ENCODE results near the gene KYAT1.
A peak's percentile ranks its signal among the peaks of the same experiment; 100 is the strongest.

KYAT1 gene

DNA sequence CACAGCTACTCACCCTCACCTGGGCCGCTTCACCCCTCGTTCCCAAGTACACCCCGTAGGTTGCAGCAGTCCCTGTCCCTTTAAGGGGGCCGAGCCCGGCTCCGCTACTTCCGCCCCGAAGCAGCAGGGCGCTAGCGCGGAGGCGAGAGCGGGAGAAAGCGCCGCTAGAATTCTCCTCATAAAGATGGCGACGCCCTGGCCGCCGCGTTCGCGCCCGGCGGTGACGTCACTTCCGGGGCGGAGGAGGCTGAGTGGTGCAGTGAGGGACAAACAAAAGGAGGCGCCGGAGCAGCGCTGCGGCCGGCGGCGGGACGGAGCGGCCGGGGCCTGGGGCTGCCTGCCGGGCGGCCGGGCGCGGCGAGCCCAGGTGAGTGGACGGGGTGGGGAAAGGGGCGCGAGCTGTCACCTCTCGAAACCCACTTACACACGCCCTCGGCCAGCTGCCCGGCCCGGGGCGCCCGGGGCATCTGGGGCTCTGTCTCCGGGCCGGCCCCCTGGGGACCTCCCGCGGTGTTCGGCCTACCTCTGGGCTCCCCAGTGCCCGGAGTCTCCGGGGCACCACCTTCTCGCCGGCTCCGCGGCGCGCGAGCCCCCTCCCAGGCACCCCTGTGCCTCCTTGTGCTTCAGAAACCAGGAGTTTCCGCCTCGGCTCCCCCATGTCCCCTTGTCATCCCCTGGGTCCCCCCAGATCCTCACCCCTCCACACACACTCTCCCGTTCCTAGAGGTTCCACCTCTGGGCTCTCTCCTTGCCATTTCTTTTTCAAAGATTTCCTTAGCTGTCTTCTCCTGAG is at the start of gene KYAT1, which contains the start of gene LRRC8A:
Gene KYAT1, minus strand, starts transcription at position 67 of the 793 bp plus-strand sequence. CDS start 36,545 bp downstream, outside the sequence.
Gene LRRC8A, plus strand, starts transcription at position 250 of the 793 bp plus-strand sequence. CDS start 25,032 bp downstream, outside the sequence.
- DNase-seq: peak; percentile 84

DNA sequence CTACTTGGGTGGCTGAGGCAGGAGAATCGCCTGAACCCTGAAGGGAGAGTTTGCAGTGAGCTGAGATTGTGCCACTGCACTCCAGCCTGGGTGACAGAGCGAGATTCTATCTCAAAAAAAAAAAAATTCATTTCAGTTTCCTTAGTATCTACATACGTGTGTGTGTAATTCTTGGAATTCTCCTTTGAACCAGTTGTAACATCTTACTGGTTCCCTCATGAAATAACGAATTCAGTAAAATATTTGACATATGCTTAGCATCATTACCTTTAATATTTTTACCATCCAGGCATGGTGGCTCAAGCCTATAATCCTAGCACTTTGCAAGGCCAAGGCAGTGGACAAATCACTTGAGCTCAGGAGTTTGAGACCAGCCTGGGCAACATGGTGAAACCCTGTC is 47.8 kb upstream of the KYAT1 start:
- no peak for DNase-seq

DNA sequence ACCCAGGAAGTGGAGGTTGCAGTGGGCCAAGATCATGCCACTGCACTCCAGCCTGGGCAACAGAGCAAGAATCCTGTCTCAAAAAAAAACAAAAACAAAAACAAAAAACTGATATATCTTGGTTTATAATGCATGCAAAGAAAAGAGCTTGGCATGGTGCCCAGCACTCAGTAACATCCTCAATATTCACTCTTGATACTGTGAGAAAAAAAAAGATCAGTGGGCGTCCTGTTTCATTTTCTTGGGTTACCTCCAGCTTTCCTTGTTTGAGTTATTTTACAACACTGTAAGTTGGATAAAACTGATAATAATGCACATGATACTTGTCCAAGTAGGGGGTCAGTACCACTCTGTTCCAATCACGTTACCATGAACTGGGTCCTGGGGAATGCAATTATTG is 46.9 kb upstream of the KYAT1 start:
- DNase-seq: no peak

DNA sequence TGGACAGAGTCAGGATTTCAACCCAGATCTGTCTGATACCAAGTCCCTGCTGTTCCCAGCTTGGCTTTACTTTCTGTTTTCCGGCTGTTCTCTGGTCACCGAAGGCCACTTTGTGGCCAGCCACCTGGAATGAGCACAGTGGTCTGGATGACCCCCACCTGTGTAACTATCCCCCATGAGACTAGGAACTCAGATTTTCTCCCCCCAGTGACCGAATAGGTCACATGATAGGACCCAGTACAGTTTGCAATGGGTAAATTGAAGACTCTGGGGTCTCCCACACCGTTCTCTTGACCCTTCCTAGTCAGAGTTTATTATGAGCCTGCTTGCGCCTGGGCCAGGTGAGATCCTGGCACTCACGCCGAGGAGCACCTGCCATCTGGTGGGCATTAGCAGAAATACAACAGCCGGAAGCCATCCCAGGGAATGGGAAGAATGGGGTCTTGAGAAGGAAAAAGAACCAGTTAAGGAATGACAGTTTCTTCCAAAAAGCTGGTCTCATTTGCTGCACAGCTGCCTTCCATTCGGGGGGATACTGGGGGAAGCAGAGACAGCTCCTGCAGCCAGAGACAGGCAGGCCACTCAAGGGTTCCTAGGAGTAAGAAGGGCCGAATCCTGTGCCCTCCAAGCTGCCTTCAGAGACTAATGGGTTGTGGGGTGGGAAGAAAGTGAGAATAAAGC is 46.1 kb upstream of the KYAT1 start:
- no peak for DNase-seq

DNA sequence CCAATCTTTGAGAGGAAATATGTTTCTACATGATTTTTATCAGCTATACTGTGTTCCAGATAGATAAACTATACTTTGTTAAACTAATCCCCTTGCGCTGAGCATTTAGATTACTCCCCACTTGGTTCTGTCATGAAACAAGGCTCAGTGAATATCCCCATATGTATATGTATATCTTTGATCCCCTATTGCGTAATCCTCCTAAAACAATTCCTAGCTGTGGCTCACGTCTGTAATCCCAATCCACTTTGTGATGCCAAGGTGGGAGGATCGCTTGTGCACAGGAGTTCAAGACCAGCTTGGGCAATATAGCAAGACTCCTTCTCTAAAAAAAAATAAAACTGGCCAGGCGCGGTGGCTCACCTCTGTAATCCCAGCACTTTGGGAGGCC is 41.7 kb upstream of the KYAT1 start:
- no peak for DNase-seq

DNA sequence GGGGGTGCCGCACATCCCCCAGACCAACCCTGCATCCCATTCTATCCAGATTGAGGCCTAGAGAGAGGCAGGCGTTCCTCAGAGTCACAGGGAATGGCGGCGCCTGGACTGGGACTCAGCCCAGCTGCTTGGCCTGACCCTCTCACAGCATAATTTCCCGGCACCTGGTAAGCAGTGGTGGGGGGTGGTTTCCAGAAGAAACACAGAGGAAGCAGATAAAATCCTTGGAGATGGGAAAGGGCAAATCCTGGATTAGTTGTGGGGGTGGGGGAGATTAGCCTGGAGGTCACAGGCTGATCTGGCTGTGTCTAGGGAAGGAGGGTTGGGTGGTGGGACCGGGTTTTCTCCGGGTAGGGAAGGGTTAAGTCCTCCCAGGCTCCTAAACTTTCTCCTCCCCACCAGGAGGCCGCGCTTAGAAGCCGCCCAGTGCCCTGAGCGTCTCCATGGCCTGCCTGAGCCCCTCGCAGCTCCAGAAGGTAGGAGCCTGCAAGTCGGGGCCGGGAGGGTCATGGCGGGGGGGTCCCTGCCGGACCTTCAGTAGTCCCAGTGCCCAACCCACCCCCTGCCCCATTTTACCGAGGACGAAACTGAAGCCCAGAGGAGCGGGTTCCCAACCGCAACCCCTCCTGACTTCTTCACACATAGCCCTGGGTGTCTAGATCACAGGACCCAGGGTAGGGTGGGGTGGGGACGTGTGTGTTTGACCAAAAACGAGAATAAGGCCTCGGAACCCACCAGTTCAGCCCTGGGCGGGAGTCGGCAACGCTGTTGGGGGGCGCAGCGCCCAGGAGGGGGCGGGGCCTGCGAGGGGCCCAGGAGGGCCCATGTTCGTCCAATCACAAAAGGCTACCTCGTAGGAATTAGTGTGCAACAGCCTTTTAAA is 40.4 kb upstream of the KYAT1 start:
- no peak for DNase-seq

DNA sequence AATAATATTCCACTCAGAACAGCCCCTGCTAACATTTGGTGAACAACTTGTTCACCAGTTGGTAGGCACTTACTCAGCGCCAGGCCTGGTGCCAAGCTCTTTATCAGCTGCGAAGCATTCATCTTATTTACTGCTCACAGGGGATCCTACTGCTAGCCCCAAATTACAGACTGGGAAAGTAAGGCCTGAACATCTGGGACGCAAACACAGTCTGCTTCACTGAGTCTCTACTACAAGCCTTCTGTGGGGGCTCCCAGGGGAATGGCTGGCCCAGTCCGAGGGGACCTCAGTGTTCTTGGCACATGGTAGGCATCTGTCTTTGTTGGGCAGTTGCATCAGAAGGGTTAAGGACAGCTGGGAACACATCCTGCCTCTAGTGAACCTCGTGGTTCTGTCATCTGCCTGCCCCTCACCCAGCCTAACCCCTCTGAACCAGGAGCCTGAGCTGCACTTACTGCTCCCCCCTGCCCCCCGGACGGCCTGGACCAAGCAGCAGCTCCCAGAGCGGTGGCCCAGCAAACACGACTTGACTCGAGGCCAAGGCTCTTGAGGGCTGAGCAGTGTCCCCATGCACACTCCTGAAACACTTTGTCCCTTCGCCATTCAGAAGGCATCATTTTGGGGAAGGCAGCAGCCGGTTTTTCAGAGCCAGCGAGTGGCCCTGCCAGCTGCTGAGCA is 38.8 kb upstream of the KYAT1 start, which contains the start of gene PHYHD1:
Gene PHYHD1, plus strand, starts transcription at position 602 of the 678 bp plus-strand sequence. CDS start 1,342 bp downstream, outside the sequence.
- no peak for DNase-seq

DNA sequence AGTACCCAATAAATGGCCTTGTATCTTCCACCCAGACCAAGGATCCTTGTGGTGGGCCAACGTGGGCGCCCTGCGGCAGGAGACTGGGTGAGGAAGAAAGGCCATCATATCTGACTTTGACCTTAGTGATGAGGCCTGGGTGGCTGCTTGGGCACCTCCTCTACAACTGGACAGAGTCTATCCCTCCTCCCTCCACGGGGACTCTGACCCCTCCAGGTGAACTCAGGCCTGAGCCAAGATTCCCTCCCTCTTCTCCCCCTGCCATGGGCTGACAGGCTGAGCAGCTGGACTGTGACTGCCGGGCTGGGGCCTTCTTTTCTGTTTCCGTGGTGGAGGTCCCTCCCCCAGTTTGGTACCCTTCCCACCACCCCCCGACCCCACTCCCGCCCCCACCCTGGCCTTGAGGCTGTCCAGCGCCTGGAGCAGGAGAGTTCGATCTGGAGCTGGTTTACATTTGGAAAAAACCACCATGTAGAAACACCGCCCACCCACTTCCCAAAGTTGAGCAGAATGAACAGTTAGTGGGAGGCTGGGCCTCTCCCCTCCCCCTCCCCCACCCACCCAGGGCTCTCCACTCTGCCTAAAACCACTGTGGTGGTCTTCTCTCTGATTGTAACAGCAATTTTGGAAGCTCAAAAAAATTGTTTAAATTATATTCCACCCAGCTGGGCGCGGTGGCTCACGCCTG is 37.8 kb upstream of the KYAT1 start:
- DNase-seq: no peak

DNA sequence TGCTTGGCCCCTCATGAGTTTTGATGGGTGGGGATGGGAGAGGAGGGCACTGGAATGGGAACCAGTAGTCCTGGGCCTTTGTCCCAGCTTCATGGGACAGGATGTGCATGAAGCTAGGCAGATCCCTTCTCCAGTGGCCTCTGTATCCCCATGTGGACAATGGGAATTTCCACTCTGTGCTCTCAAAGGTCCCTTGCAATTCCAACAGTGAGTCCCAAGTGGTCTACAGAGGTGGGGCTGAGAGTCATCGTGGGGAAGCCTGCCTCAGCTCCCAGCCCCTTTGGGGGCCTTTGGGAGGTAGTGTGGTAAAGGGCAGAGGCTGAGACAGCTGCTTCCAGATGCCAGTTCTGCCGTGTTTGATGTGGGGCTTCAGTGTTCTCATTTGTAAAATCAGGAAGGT is 37.2 kb upstream of the KYAT1 start:
- DNase-seq: no peak

DNA sequence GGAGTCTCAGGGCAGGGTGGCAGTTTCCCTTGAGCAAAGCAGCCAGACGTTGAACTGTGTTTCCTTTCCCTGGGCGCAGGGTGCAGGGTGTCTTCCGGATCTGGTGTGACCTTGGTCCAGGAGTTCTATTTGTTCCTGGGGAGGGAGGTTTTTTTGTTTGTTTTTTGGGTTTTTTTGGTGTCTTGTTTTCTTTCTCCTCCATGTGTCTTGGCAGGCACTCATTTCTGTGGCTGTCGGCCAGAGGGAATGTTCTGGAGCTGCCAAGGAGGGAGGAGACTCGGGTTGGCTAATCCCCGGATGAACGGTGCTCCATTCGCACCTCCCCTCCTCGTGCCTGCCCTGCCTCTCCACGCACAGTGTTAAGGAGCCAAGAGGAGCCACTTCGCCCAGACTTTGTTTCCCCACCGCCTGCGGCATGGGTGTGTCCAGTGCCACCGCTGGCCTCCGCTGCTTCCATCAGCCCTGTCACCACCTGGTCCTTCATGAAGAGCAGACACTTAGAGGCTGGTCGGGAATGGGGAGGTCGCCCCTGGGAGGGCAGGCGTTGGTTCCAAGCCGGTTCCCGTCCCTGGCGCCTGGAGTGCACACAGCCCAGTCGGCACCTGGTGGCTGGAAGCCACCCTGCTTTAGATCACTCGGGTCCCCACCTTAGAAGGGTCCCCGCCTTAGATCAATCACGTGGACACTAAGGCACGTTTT is 35.5 kb upstream of the KYAT1 start:
- DNase-seq: no peak

DNA sequence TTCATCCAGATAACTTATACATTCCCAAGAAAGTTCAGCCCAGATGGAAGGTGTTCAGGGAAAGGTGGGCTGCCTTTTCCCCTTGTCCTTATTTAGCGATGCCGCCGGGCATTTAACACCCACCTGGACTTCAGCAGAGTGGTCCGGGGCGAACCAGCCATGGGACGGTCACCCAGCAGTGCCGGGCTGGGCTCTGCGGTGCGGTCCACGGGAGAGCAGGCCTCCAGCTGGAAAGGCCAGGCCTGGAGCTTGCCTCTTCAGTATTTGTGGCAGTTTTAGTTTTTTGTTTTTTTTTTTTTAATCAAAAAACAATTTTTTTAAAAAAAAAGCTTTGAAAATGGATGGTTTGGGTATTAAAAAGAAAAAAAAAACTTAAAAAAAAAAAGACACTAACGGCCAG is 35.0 kb upstream of the KYAT1 start:
- DNase-seq: no peak

DNA sequence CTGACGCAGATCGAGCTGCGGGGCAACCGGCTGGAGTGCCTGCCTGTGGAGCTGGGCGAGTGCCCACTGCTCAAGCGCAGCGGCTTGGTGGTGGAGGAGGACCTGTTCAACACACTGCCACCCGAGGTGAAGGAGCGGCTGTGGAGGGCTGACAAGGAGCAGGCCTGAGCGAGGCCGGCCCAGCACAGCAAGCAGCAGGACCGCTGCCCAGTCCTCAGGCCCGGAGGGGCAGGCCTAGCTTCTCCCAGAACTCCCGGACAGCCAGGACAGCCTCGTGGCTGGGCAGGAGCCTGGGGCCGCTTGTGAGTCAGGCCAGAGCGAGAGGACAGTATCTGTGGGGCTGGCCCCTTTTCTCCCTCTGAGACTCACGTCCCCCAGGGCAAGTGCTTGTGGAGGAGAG is 34.5 kb upstream of the KYAT1 start:
- no peak for DNase-seq

DNA sequence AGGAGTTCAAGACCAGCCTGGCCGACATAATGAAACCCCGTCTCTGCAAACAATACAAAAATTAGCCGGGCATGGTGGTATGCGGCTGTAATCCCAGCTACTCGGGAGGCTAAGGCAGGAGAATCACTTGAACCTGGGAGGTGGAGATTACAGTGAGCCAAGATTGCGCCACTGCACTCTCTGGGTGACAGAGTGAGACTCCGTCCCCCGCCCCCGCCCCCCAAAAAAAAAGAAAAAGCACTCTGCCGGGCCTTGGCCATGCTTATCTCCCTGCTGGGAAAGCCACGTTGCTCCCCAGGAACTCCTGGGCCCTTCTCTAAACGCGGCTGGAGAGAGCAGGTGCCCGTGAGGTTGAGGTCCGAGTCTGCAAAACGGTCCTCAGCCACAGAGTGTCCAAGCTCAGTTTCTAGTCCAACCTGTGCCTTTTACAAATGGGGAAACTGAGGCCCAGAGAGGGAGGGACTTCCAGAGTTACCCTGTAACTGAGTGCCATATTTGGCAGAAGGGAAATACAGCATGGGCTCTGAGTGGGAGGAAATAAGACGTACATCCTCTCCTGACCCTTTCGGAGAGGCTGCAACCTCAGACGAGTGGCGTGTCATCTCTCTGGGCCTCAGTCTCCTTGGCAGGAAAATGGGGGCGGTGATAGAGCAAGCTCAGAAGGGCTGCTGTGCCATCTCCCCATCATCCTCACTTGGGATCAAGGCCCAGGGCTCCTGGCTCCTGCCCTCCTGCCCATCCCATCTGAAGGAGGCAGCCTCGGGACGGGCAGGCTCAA is 32.4 kb upstream of the KYAT1 start:
- DNase-seq: no peak

DNA sequence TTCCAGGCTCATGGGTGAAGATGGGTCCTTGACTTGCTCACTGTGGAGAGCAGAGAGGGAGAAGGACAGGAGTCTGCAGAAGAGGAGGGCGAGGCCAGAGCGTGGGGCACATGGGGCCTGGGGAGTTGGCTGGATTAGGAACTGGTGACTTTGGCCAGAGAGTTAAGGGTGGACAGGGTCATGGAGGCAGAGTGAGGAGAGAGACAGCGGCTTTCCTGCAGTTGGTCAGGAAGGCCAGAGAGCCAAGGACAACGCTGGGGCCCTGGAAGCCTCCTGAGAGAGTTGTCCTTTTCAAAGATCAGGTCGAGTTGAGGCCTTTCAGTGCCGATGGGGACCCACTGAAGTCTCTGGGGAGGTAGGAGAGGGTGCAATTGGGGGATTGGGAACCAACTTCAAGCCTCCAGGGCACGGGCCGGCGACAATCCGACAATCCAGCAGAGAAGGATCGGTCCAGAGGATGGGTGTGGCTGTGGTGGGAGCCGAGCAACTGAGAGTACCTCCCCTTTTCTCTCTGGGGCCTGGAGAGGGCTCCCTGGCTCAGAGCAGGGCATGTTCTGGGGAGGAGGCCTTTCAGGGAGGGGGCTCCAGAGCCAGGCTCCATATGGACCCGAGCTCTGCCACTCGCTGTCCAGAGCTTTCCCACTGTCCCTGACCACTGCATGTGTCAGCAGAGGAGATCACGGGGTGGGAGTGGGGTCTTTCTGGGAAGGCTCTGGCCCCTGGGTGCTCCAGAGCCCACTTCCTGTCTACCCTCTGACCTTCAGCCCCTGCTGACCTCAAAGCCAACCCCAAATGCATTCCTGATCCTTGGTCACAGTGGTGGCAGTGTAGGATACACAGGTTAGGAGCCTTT is 31.5 kb upstream of the KYAT1 start:
- DNase-seq: no peak

DNA sequence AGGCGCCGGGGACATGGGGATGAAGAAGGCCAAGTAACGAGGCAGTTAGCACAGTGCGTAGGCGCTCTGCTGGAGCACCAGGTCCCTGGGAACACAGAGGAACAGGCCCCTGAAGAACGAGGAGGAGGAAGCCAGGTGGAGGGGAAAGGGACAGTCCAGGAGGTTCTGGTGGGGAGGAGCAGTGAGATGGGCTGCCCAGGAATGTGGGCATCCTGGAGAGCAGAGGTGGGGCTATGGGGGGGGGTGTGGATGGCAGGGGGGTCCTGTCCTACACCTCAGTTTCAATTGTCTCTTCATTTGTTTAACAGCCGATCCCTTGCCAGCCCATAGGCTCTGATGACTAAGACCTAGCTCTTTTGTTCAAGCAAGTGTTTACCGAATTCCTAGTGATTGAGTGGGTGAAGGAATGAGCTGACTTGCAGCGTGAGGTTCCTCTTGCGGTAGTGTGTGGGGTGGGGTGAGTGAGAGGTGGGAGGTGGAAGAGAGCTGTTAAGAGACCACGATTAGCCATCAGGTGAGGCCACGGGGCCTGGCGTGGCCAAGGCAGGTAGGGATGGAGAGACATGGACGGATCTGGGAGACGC is 30.6 kb upstream of the KYAT1 start:
- DNase-seq: peak; percentile 27

DNA sequence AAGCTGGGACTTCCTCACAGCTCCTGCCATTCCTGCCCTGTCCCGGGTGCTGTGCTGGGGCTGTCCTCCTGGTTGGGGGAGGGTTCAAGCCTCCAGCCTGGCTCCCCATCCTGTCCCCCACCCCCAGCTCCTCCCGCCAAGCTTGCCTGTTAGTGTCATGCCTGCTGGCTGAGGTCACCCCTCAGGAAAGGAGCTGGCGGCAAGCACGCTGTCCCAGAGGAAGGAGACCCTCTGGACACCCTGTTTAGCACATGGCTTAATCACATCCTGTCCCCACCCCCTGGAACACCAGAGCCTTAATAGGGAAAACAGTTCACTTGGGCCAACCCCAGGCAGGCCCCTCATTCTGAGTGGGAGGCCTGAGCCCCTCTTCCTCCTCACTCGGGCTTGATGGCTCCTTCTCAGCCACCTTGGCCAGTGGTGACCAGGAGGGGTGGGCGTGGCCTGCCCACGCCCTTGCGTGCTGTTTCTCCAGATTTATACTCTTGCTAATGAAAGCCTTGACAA is 29.8 kb upstream of the KYAT1 start:
- DNase-seq: no peak

DNA sequence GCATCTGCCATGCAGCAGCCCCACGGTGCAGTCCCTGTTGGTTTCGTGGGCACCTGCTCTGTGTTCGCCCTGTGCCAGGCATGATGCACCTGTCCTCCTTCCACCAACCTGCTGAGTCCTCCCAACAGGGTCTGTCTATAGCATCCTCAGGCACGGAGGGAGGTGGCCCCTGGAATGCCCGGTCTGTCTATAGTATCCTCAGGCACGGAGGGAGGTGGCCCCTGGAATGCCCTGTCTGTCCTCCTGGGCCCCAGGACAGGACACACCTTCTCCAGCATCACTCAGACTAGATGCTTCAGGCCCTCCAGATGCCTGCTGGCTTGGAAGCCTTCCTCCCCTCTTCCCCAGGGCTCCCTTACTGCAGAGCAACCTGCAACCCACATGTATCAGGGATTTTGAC is 29.2 kb upstream of the KYAT1 start:
- DNase-seq: no peak

DNA sequence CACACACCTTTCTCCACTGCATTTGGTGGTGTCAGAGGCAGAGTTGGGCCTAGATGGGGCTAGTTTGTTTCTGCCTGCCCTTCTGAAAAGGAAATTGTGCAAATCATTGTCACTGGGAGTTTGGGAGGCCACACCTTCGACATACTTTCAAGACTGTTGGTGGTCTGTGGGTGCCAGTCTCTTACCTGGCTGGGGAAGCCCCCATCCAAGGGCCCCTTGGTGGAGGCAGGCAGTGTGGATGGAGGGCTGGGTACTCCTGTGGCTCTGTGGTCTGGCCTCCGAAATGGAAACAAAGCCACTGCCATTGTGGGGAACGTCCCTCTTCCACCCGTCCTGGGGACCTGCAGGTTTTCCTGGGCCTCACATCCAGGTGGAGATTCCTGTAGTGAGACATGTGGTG is 28.1 kb upstream of the KYAT1 start:
- DNase-seq: no peak

DNA sequence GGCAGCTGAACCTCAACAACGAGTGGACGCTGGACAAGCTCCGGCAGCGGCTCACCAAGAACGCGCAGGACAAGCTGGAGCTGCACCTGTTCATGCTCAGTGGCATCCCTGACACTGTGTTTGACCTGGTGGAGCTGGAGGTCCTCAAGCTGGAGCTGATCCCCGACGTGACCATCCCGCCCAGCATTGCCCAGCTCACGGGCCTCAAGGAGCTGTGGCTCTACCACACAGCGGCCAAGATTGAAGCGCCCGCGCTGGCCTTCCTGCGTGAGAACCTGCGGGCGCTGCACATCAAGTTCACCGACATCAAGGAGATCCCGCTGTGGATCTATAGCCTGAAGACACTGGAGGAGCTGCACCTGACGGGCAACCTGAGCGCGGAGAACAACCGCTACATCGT is 26.6 kb upstream of the KYAT1 start:
- no peak for DNase-seq

Data from amniotic stem cell (primary cell).